Omental fat pad (tissue), 4 donors: ENCODE measurements around the gene SCN9A. TPM values are rescaled to one million over a fixed set of nuclear protein-coding genes. Genes with fewer than 3 reads are reported as not detected.

Experiments used
- ATAC-seq: fragments of 150-250 bp; one replicate; pipeline ENCODE4 v1.9.1; 2016; ENCODE audit warnings: mild to moderate bottlenecking, moderate library complexity; ENCODE audit not compliant: low FRiP score
- DNase-seq: peaks from one replicate; pipeline ENCODE4 v3.0.0-alpha.2; 2019; ENCODE audit warnings: low spot score
- CTCF ChIP-seq, 3 donors: fragments of 450-650 bp; IDR thresholded peaks; one replicate each; pipeline ENCODE4 v1.5.1; 2016 to 2017; ENCODE audit warnings: antibody characterized with exemption in 3 of 3, mild to moderate bottlenecking in 3 of 3, moderate library complexity in 2 of 3
- total RNA-seq, 4 donors: library from RNA; depleted of rRNA; stranded (reverse); fragments of >200 nt; gene quantifications; one replicate each; pipeline ENCODE4 v1.1.0, GENCODE V29; 2016

The SCN9A gene
- total RNA-seq, 4 donors from 2014 or later: 6.0 to 13.9 (median 7.1) TPM

- TF ChIP-seq CTCF (IDR thresholded peaks at IDR 0.05): no peak
- ATAC-seq (no peak), DNase-seq (no peak)
Observed at GRCh38 chr2:166167449-166167848, 208.3 kb downstream of the SCN9A start.

- no peak for TF ChIP-seq CTCF (IDR thresholded peaks at IDR 0.05)
- ATAC-seq (no peak), DNase-seq (no peak)
Observed at GRCh38 chr2:166163775-166164174, 212.0 kb downstream of the SCN9A start.

- TF ChIP-seq CTCF (IDR thresholded peaks at IDR 0.05): no peak
- no peak for ATAC-seq
- DNase-seq: no peak
Observed at GRCh38 chr2:166158546-166158945, 217.2 kb downstream of the SCN9A start.

GRCh38 chr2:166157578-166157977 lies 218.2 kb downstream of the SCN9A start:
- ATAC-seq: no peak
- TF ChIP-seq CTCF (IDR thresholded peaks at IDR 0.05): no peak

GRCh38 chr2:166156985-166157490 lies 218.7 kb downstream of the SCN9A start:
- no peak for TF ChIP-seq CTCF (IDR thresholded peaks at IDR 0.05)
- no peak for ATAC-seq
- DNase-seq: no peak

More at GRCh38 chr2:166157578-166157977, 218.2 kb downstream of the SCN9A start:
- DNase-seq: no peak

GRCh38 chr2:166155589-166155988 lies 220.2 kb downstream of the SCN9A start:
- ATAC-seq: no peak
- TF ChIP-seq CTCF (IDR thresholded peaks at IDR 0.05): no peak
- no peak for DNase-seq

- DNase-seq (no peak), ATAC-seq (no peak)
- no peak for TF ChIP-seq CTCF (IDR thresholded peaks at IDR 0.05)
Observed at GRCh38 chr2:166154685-166155338, 220.9 kb downstream of the SCN9A start.
